Measurements from ENCODE around the gene CASP2. TPM values are rescaled to one million over a fixed set of nuclear protein-coding genes. Genes with fewer than 3 reads are reported as not detected.

CASP2 gene
- polyA plus RNA-seq, 2 of the 4 experiments (the other 2 are of a cell fraction) = 17.7 to 26.0 TPM

- TF ChIP-seq RCOR1 (IDR thresholded peaks at IDR 0.05; ENCODE audit: low read depth, low read length) = no peak
- TF ChIP-seq CBX2 (IDR thresholded peaks at IDR 0.05; ENCODE audit: borderline replicate concordance, low read depth) = no peak
- no peak for TF ChIP-seq NPAS2 (CRISPR knock-in tag; IDR thresholded peaks at IDR 0.05; ENCODE audit: borderline replicate concordance)
- TF ChIP-seq HMGXB4 (CRISPR knock-in tag; IDR thresholded peaks at IDR 0.05; ENCODE audit: borderline replicate concordance) = no peak
Observed at GRCh38 chr7:143327903-143328302, 39.8 kb downstream of the CASP2 start (continued).

- ATAC-seq (no peak), DNase-seq (ENCODE audit: low read depth in 1 of 2, low spot score in 1 of 2) (no peak), FAIRE-seq (no peak)
- Histone ChIP-seq H3K4me3 (no peak overlapping the region), H3K4me2 (no peak overlapping the region), H3K4me1 (peaks cover 36% of the 10 kb centered on the region), H3K27ac (no peak overlapping the region), H3K9me3 (no peaks in the 10 kb centered on the region)
- 81% methylated on average over 10 of the region's 10 CpGs for WGBS (ENCODE audit: missing lambda C conversion rate)
- POLR2A ChIA-PET = no interaction called here
- CTCF ChIA-PET = interaction anchor here (1.1 to 2.9 kb wide), 6 partner anchors 9 to 69 kb away, joined by 3 to 11 read pairs (median 4); partner anchors contain the start of gene CASP2
- no peak for TF ChIP-seq PBX3 (IDR thresholded peaks at IDR 0.05)
- no peak for TF ChIP-seq BHLHE40 (IDR thresholded peaks at IDR 0.05; ENCODE audit: low read depth, low read length)
- no peak for TF ChIP-seq RCOR1 (IDR thresholded peaks at IDR 0.05; ENCODE audit: low read depth, low read length)
- no peak for TF ChIP-seq CHD4 (IDR thresholded peaks at IDR 0.05; ENCODE audit: borderline replicate concordance)
- TF ChIP-seq E2F6 (IDR thresholded peaks at IDR 0.05; ENCODE audit: borderline replicate concordance, low read depth) = no peak
- no peak for TF ChIP-seq HOXA7 (CRISPR knock-in tag; IDR thresholded peaks at IDR 0.05)
- TF ChIP-seq HEYL (CRISPR knock-in tag; IDR thresholded peaks at IDR 0.05) = no peak
- TF ChIP-seq EHMT2 (IDR thresholded peaks at IDR 0.05; ENCODE audit: low read depth) = no peak
- TF ChIP-seq TP53 (CRISPR knock-in tag; IDR thresholded peaks at IDR 0.05) = no peak
- no peak for TF ChIP-seq USF2 (IDR thresholded peaks at IDR 0.05)
- TF ChIP-seq TFCP2L1 (CRISPR knock-in tag; IDR thresholded peaks at IDR 0.05) = no peak
- no peak for TF ChIP-seq NPAS2 (CRISPR knock-in tag; IDR thresholded peaks at IDR 0.05; ENCODE audit: borderline replicate concordance)
Observed at GRCh38 chr7:143329471-143330170, 41.5 kb downstream of the CASP2 start.

GRCh38 chr7:143331179-143331801 lies 43.1 kb downstream of the CASP2 start:
- peaks cover 31% of the 10 kb centered on the region for H3K4me1 ChIP-seq
- ChIA-PET CTCF (interaction anchor here (0.8 to 2.9 kb wide), 6 partner anchors 13 to 76 kb away, joined by 3 to 11 read pairs (median 4); no protein-coding TSS in a partner anchor), POLR2A (no interaction called here)
- no peak overlapping the region for H3K4me3 ChIP-seq
- no peak for FAIRE-seq
- peak overlapping the region; percentile 44 for H3K4me2 ChIP-seq
- TF ChIP-seq MAX (IDR thresholded peaks at IDR 0.05) = 0 out of 2 replicates have a peak, but pooled peaks have one; percentile 44
- TF ChIP-seq FOSL2 (IDR thresholded peaks at IDR 0.05) = no peak
- peak; percentile 47 for TF ChIP-seq FOSL2 (CRISPR knock-in tag; IDR thresholded peaks at IDR 0.05)
- TF ChIP-seq HMGXB4 (CRISPR knock-in tag; IDR thresholded peaks at IDR 0.05; ENCODE audit: borderline replicate concordance) = no peak
- DNase-seq (ENCODE audit: low read depth in 1 of 2, low spot score in 1 of 2) = peak; percentile 38 to 72
- 32% methylated on average over 8 of the region's 8 CpGs for WGBS (ENCODE audit: missing lambda C conversion rate)
- H3K27ac ChIP-seq = peak overlapping the region; percentile 41 to 72; a peak in 5 of 6 replicates
- H3K9me3 ChIP-seq = no peaks in the 10 kb centered on the region
- ATAC-seq = peak; percentile 83 to 88

All from A549 (cell line).